ENCODE results near the gene FAM43A. TPM values are rescaled to one million over a fixed set of nuclear protein-coding genes. Genes with fewer than 3 reads are reported as not detected.

Gene FAM43A
- total and polyA plus RNA-seq, 9 of the 15 experiments (the other 6 are each of a cell fraction or from before 2014, with no cell fraction given), result 0.03 to 1.2 (median 0.21) TPM

GRCh38 chr3:194661946-194662345, 23.7 kb upstream of the FAM43A start:
- Histone ChIP-seq H3K9ac (ENCODE audit: insufficient read depth in 1 of 2, low read depth in 2 of 2, low read length in 2 of 2) (no peak overlapping the region), H2AFZ (ENCODE audit: low read depth, low read length) (no peak overlapping the region), H3K27ac (ENCODE audit: extremely low read depth, low read depth, low read length) (no peak overlapping the region), H3K9me3 (replicated peaks; ENCODE audit: control insufficient read depth, insufficient read depth, low read depth, low read length) (no peaks in the 10 kb centered on the region), H3K9me1 (ENCODE audit: control insufficient read depth, insufficient read depth, low read length) (no peaks in the 10 kb centered on the region), H3K4me2 (ENCODE audit: insufficient read depth, low read length) (no peak overlapping the region), H4K20me1 (replicated peaks; ENCODE audit: control insufficient read depth, insufficient read depth, low read length) (no peaks in the 10 kb centered on the region; the same call in 1 of the 2 replicates), H3K79me2 (ENCODE audit: control insufficient read depth, insufficient read depth, low read length) (no peaks in the 10 kb centered on the region), H3K4me1 (replicated peaks in 1 of 2; ENCODE audit: control insufficient read depth in 2 of 2, insufficient read depth in 2 of 2, low read length in 2 of 2) (no peaks in the 10 kb centered on the region), H3K4me3 (no peak overlapping the region), H3K27me3 (ENCODE audit: control insufficient read depth in 2 of 2, insufficient read depth in 2 of 2, low read length in 2 of 2) (no peaks in the 10 kb centered on the region), H3K36me3 (ENCODE audit: control insufficient read depth, insufficient read depth, low read length) (peaks cover 78% of the 10 kb centered on the region)
- BruUV-seq (replicated peaks), result no TSS peak
- WGBS (ENCODE audit: insufficient coverage, low coverage, missing lambda C conversion rate), result 73% methylated on average over 6 of the region's 6 CpGs
- no peak for DNase-seq (ENCODE audit: extremely low read depth in 1 of 4, low spot score in 3 of 4)
- POLR2A ChIA-PET, result interaction anchor here (0.7 to 1.5 kb wide), 3 partner anchors 10 to 790 kb away, joined by 3 to 6 read pairs (median 3); partner anchors contain the start of gene LSG1
- no peak for ATAC-seq
- CTCF ChIA-PET (ENCODE audit: low intra/inter-chr PET ratio), result no interaction called here
- in situ Hi-C loops (cut with MboI) (no loop called here), intact Hi-C loops (cut with micrococcal nuclease) (no loop called here)
- FAIRE-seq, result no peak
- TF ChIP-seq TFAP4 (CRISPR knock-in tag; IDR thresholded peaks at IDR 0.05; ENCODE audit: borderline replicate concordance) (no peak), POLR2B (IDR thresholded peaks at IDR 0.05; ENCODE audit: low read depth, partially characterized antibody) (no peak), KDM4B (IDR thresholded peaks at IDR 0.05; ENCODE audit: borderline replicate concordance in 2 of 2, low read depth in 1 of 2) (no peak), ZNF431 (CRISPR knock-in tag; IDR thresholded peaks at IDR 0.05) (no peak), TARDBP (IDR thresholded peaks at IDR 0.05) (no peak), MLX (CRISPR knock-in tag; conservative IDR thresholded peaks at IDR 0.05) (no peak), MCM2 (IDR thresholded peaks at IDR 0.05; ENCODE audit: low read depth) (no peak), ZBTB2 (IDR thresholded peaks at IDR 0.05) (no peak), PHF8 (IDR thresholded peaks at IDR 0.05; ENCODE audit: borderline replicate concordance, low read length) (no peak), HLTF (IDR thresholded peaks at IDR 0.05) (no peak), GTF2B (IDR thresholded peaks at IDR 0.05; ENCODE audit: extremely low read depth, insufficient read length) (no peak), RBM17 (IDR thresholded peaks at IDR 0.05; ENCODE audit: borderline replicate concordance, low read depth, low read length) (no peak), ZNF280B (CRISPR knock-in tag; IDR thresholded peaks at IDR 0.05) (no peak), MITF (IDR thresholded peaks at IDR 0.05) (no peak)

All from K562 (cell line).